AG08395 (cell line): ENCODE data around the gene OR4K14.
"Not testable (repeated sequence)": the region's sequence is repeated elsewhere in the genome, so short reads cannot be mapped to it uniquely, and the experiment has no call there.

Experiments used
- DNase-seq: peaks from one replicate; pipeline ENCODE4 v3.0.0; 2012; ENCODE audit warnings: mixed read lengths, low spot score

OR4K14 gene

GRCh38 chr14:20019257-20019865 is at the start of gene OR4K14:
Gene OR4K14, minus strand, starts transcription at chr14:20019307. Its CDS starts 4,114 bp downstream, at chr14:20015193.
- no peak for DNase-seq

GRCh38 chr14:20059745-20060144 is 40.6 kb upstream of the OR4K14 start, which contains the start of gene OR4L1:
Gene OR4L1, plus strand, starts transcription at chr14:20060045. Its CDS starts 0 bp downstream, at chr14:20060045.
- DNase-seq = no peak

GRCh38 chr14:20048202-20048601 is 29.1 kb upstream of the OR4K14 start:
- no peak for DNase-seq

GRCh38 chr14:20044243-20044642 is 25.1 kb upstream of the OR4K14 start:
- DNase-seq = no peak

- no peak for DNase-seq
Observed at GRCh38 chr14:20035938-20036337, 16.8 kb upstream of the OR4K14 start, which contains the start of gene OR4K13. Gene OR4K13, minus strand, starts transcription at chr14:20036038. Its CDS starts 1,280 bp downstream, at chr14:20034758.

- no peak for DNase-seq
Observed at GRCh38 chr14:20035449-20035848, 16.3 kb upstream of the OR4K14 start.

- no peak for DNase-seq
Observed at GRCh38 chr14:20031058-20031457, 12.0 kb upstream of the OR4K14 start.

GRCh38 chr14:20008156-20008555 is 11.0 kb downstream of the OR4K14 start:
- no peak for DNase-seq

GRCh38 chr14:20002319-20002718 is 16.8 kb downstream of the OR4K14 start:
- DNase-seq = no peak

- no peak for DNase-seq
Observed at GRCh38 chr14:20001863-20002262, 17.2 kb downstream of the OR4K14 start, which contains the start of gene OR4Q2. Gene OR4Q2, plus strand, starts transcription at chr14:20002163.

- DNase-seq = no peak
Observed at GRCh38 chr14:19993438-19993837, 25.7 kb downstream of the OR4K14 start.

- no peak for DNase-seq
Observed at GRCh38 chr14:19975291-19975690, 43.8 kb downstream of the OR4K14 start, which contains the start of gene OR4K15. Gene OR4K15, plus strand, starts transcription at chr14:19975591. Its CDS starts 0 bp downstream, at chr14:19975591.

GRCh38 chr14:19974844-19975243 is 44.3 kb downstream of the OR4K14 start:
- no peak for DNase-seq

GRCh38 chr14:19969735-19970134 is 49.4 kb downstream of the OR4K14 start:
- DNase-seq = not testable (repeated sequence)
